Uterus (tissue), 2 donors: Measurements from ENCODE around the gene MAP1LC3A.

Experiments
- CTCF ChIP-seq, 4 experiments: fragments of 200-600 bp in 2 of 4; fragments of 450-650 bp in 2 of 4; sonication (generic) in 2 of 4; IDR thresholded peaks; one replicate each; pipeline ENCODE4 v1.5.1; 2016 to 2019; ENCODE audit warnings: antibody characterized with exemption in 4 of 4, mild to moderate bottlenecking in 2 of 4, moderate library complexity in 1 of 4
- POLR2A ChIP-seq, 2 donors: fragments of 450-650 bp; IDR thresholded peaks; one replicate each; pipeline ENCODE4 v1.6.1; 2016; ENCODE audit warnings: antibody characterized with exemption in 2 of 2, mild to moderate bottlenecking in 1 of 2, moderate library complexity in 1 of 2

- TF ChIP-seq POLR2A (IDR thresholded peaks at IDR 0.05) (no peak), CTCF (IDR thresholded peaks at IDR 0.05) (no peak)
Measured at GRCh38 chr20:34577061-34577460, 18.5 kb downstream of the MAP1LC3A start.
